Activated B cell treated with CpG ODN at 0.5 μM for 24 hours (primary cell): ENCODE measurements around the gene MPL. TPM values are rescaled to one million over a fixed set of nuclear protein-coding genes. Genes with fewer than 3 reads are reported as not detected.

Source experiments
- ATAC-seq: fragments of 200-7000 bp; cut with Tn5 transposase; one replicate; pipeline ENCODE4 v1.10.0; 2021; ENCODE audit warnings: low read depth, mild to moderate bottlenecking, moderate library complexity
- CTCF ChIA-PET: fragments of 350-600 bp; sonication (Branson Sonifier 250); formaldehyde crosslinking; loops from one replicate; lab custom pipeline; 2021; ENCODE audit warnings: antibody characterized with exemption; lab: Charles Lee
- POLR2A ChIA-PET: fragments of 350-600 bp; sonication (Branson Sonifier 250); formaldehyde crosslinking; loops from one replicate; lab custom pipeline; 2021; ENCODE audit warnings: antibody characterized with exemption; lab: Charles Lee
- DNase-seq: peaks from one replicate; pipeline ENCODE4 v3.0.0; 2022
- H3K27ac Mint-ChIP-seq: one replicate; pipeline ENCODE4 v1.8.0; 2020; ENCODE audit warnings: mixed read lengths
- H3K27me3 Mint-ChIP-seq: one replicate; pipeline ENCODE4 v1.8.0; 2021; ENCODE audit warnings: mixed read lengths
- H3K36me3 Mint-ChIP-seq: one replicate; pipeline ENCODE4 v1.8.0; 2021; ENCODE audit warnings: low read depth, mixed read lengths
- H3K4me1 Mint-ChIP-seq: one replicate; pipeline ENCODE4 v1.8.0; 2021; ENCODE audit warnings: mixed read lengths
- H3K4me3 Mint-ChIP-seq: one replicate; pipeline ENCODE4 v1.8.0; 2020; ENCODE audit warnings: mild to moderate bottlenecking, mixed read lengths
- H3K9me3 Mint-ChIP-seq: one replicate; pipeline ENCODE4 v1.8.0; 2020; ENCODE audit warnings: mixed read lengths
- intact Hi-C: fragments of 100-400 bp; cut with micrococcal nuclease; formaldehyde crosslinking; loops from one replicate; pipeline ENCODE4 v1.15.1; 2024
- total RNA-seq: library from RNA; stranded (reverse); gene quantifications from 2 replicates; pipeline ENCODE4 v1.2.3, GENCODE V29; 2022
- TF ChIP-seq, protein P1 (sequence below): fragments of 200-600 bp; IDR thresholded peaks from one replicate; pipeline ENCODE4 v1.8.0; 2022; ENCODE audit warnings: antibody characterized with exemption, mild to moderate bottlenecking

MPL gene
- total RNA-seq: not detected in 2 replicates

DNA sequence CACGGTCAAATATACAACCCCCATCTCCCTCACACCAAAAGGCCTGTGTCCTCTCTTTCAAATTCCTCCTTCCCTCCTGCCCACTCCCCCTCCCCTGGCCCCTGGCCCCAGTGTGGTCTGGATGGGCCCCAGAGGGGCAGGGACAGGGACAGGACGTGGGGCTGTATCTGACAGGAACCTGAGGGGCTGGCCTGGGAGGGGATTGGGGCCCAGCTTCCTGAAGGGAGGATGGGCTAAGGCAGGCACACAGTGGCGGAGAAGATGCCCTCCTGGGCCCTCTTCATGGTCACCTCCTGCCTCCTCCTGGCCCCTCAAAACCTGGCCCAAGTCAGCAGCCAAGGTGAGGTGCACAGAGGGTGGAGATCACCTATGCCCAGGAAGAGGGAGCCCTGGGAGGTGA, at the start of gene MPL:
Gene MPL, plus strand, starts transcription at position 231 of the 400 bp plus-strand sequence. Its CDS starts 31 bp downstream, at position 262.
- Mint-ChIP-seq H3K4me1 (no peaks in the 10 kb centered on the region), H3K9me3 (no peaks in the 10 kb centered on the region), H3K4me3 (no peak within 1 kb of the TSS), H3K36me3 (no peaks in the 10 kb centered on the region), H3K27me3 (peaks cover 3% of the 10 kb centered on the region), H3K27ac (no peak within 1 kb of the TSS)
- intact Hi-C loops: no loop called here
- TF ChIP-seq, protein P1, sequence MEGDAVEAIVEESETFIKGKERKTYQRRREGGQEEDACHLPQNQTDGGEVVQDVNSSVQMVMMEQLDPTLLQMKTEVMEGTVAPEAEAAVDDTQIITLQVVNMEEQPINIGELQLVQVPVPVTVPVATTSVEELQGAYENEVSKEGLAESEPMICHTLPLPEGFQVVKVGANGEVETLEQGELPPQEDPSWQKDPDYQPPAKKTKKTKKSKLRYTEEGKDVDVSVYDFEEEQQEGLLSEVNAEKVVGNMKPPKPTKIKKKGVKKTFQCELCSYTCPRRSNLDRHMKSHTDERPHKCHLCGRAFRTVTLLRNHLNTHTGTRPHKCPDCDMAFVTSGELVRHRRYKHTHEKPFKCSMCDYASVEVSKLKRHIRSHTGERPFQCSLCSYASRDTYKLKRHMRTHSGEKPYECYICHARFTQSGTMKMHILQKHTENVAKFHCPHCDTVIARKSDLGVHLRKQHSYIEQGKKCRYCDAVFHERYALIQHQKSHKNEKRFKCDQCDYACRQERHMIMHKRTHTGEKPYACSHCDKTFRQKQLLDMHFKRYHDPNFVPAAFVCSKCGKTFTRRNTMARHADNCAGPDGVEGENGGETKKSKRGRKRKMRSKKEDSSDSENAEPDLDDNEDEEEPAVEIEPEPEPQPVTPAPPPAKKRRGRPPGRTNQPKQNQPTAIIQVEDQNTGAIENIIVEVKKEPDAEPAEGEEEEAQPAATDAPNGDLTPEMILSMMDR: no peak
- ATAC-seq: no peak
- no peak for DNase-seq
- CTCF ChIA-PET: no interaction called here
- POLR2A ChIA-PET: no interaction called here

- Mint-ChIP-seq H3K27ac (no peak overlapping the region), H3K27me3 (peaks cover 12% of the 10 kb centered on the region), H3K36me3 (no peaks in the 10 kb centered on the region), H3K4me1 (no peaks in the 10 kb centered on the region), H3K9me3 (no peaks in the 10 kb centered on the region), H3K4me3 (no peak overlapping the region)
- ChIA-PET CTCF (interaction anchor here (0.6 kb wide), 1 partner anchor 475 kb away, joined by 3 read pairs; no protein-coding TSS in a partner anchor), POLR2A (interaction anchor here (0.9 kb wide), 1 partner anchor 101 kb away, joined by 3 read pairs; no protein-coding TSS in a partner anchor)
- no peak for DNase-seq
- intact Hi-C loops: no loop called here
- no peak for ATAC-seq
- TF ChIP-seq, protein P1: no peak
Measured at GRCh38 chr1:43288058-43288784, 49.4 kb upstream of the MPL start.

GRCh38 chr1:43288785-43289706, 48.6 kb upstream of the MPL start:
- TF ChIP-seq, protein P1: no peak
- Mint-ChIP-seq H3K27me3 (peaks cover 12% of the 10 kb centered on the region), H3K36me3 (no peaks in the 10 kb centered on the region), H3K4me3 (no peak overlapping the region), H3K4me1 (no peaks in the 10 kb centered on the region), H3K9me3 (no peaks in the 10 kb centered on the region), H3K27ac (no peak overlapping the region)
- intact Hi-C loops: no loop called here
- DNase-seq (no peak), ATAC-seq (no peak)
- POLR2A ChIA-PET: interaction anchor here (0.9 kb wide), 1 partner anchor 100 kb away, joined by 3 read pairs; no protein-coding TSS in a partner anchor
- CTCF ChIA-PET: interaction anchor here (0.6 kb wide), 1 partner anchor 474 kb away, joined by 3 read pairs; no protein-coding TSS in a partner anchor

DNA sequence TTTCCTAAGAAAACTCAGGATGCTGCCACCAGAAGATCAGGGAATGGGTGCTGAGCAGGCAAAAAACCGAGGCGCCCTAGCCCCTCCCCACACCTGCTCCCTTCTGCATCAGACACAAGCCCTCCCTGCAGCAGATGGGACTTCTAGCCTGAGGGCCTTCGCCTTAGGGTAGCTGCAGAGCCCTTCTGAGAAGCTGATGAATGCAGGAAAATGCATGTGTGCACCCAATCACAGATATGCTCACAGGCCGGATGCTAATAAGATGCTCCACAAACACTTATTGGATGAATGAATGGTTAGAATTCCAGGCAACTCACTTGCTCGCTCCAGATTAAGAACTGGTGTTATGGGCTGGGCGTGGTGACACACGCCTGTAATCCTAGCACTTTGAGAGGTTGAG, 45.4 kb upstream of the MPL start:
- DNase-seq (no peak), ATAC-seq (no peak)
- Mint-ChIP-seq H3K36me3 (no peaks in the 10 kb centered on the region), H3K4me3 (no peak overlapping the region), H3K27me3 (peaks cover 2% of the 10 kb centered on the region), H3K9me3 (no peaks in the 10 kb centered on the region), H3K27ac (no peak overlapping the region), H3K4me1 (no peaks in the 10 kb centered on the region)
- TF ChIP-seq, protein P1: no peak
- POLR2A ChIA-PET: interaction anchor here (0.7 kb wide), 1 partner anchor 1737 kb away, joined by 5 read pairs; no protein-coding TSS in a partner anchor
- intact Hi-C loops: no loop called here
- CTCF ChIA-PET: no interaction called here
